GM10847 (cell line): ENCODE data around the gene CENPP.

Experiments
- POLR2A ChIP-seq: IDR thresholded peaks from 2 replicates; pipeline ENCODE4 v1.6.1; 2011; ENCODE audit not compliant: insufficient read length; ENCODE audit errors: extremely low read depth

The CENPP gene

GRCh38 chr9:92298036-92298435, 27.7 kb upstream of the CENPP start:
- no peak for TF ChIP-seq POLR2A

DNA sequence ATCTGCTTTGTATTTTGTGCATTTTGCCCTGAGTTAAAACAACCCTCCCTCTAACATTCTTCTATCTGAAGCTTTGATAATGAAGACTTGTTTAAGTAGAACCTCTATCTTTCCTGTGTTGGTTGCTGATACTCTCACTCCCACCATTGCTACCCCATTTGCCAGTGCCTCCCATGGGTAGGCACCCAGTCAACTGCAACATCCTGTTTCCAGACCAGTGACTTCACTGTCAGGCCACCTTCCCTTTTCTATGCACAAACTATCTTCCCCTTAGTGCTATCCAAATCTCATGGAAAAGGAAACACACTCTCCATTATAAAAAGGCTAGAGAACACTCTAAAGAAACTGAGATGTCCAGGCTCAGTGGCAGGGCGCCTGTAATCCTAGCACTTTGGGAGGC, 26.6 kb upstream of the CENPP start:
- no peak for TF ChIP-seq POLR2A

GRCh38 chr9:92300936-92301335, 24.8 kb upstream of the CENPP start:
- no peak for TF ChIP-seq POLR2A

DNA sequence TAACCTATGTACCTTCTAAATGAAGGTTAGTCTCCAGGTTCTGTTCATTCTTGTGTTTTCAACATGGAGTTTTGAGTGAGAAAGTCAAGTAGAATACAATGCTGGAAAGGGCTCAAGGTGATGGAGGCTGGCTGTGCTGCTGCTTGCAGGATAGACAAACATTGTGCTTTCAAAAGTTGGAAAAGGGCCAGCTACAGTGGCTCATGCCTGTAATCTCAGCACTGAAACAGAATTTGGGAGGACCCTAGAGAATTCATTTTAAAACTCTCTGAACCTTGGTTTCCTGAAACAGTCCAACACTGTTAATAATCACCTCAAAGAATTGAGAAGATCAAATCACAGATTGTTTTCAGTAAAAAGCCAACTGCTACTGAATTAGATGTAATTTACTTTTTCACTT, 16.9 kb upstream of the CENPP start:
- TF ChIP-seq POLR2A: no peak

GRCh38 chr9:92310562-92310961, 15.2 kb upstream of the CENPP start:
- no peak for TF ChIP-seq POLR2A

- no peak for TF ChIP-seq POLR2A
Measured at GRCh38 chr9:92312887-92313623, 12.7 kb upstream of the CENPP start.

DNA sequence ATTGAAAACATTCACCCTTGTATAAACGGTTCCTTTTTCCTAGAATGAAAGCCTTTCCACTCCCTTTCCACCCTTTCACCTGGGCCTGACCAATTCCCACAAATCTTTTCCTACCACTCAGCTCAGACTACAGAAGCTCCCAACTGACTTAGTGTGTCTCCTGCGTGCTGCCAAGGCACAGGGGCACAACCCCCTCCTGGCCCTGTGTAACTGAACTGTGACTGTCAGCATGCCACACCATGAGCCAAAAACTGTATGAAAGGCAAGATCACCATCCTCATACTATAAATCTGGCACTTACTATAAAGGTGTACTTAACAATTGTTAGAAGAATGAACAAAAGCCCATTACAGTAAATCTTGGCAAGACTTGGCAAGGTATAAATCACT, 12.1 kb upstream of the CENPP start:
- TF ChIP-seq POLR2A: no peak

DNA sequence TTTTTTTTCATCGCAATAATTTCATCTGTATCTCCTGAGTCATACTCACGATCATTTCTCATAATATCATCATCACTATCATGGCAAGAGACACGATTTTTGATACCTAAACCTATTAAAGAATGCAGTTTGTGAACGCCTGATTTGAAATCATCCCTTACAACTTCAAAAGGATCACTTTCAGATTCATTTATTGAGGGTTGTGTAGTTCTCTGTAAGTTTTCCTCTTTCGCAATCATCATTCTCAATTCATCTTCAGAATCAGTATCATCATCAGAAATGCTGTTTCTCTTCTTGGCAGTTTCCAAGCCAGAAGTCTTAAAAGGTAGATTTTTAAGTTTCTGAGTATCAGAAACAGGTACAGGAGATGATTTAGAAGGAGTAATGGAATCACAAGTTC, 10.3 kb upstream of the CENPP start:
- TF ChIP-seq POLR2A: no peak

DNA sequence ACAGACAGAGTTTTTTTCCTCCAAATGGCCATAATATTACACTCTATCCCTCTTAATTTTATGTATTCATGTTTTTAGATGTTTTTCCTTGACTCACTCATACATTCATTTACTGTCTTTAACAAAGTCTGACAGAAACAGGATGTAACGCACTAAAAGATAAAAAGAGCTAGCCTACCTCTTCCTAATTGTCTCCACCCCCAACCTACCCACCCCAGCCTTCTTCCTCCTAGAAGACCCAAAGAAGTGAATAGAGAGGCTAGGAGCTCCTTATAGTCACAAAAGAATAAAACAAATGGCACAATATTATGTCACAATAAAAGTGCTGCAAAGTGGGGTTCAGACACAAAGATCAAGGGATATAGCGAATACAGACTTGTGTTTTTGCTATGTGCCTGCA, 1.3 kb upstream of the CENPP start:
- TF ChIP-seq POLR2A: no peak

DNA sequence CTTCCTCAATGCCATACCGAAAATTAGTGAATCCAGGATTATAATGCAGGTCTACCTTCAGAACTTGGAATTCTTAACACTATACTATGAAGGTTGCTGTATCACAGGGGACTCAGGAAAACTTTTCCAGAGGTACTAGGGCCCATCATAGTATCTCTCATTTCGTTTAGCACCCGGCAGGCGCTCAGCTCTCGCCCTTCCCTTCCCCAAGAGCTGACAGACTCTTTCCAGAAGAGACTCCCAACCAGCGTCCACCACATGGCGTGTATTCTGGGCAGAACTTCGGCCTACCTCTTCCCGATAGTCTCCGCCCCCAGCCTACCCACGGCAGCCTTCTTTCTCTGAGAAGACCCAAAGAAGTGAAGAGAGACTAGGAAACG, 874 bp upstream of the CENPP start:
- TF ChIP-seq POLR2A: no peak

GRCh38 chr9:92325991-92326500, 293 bp downstream of the CENPP start:
- peak; percentile 92 for TF ChIP-seq POLR2A

- TF ChIP-seq POLR2A: no peak
Measured at GRCh38 chr9:92327283-92327850, 1.6 kb downstream of the CENPP start.

DNA sequence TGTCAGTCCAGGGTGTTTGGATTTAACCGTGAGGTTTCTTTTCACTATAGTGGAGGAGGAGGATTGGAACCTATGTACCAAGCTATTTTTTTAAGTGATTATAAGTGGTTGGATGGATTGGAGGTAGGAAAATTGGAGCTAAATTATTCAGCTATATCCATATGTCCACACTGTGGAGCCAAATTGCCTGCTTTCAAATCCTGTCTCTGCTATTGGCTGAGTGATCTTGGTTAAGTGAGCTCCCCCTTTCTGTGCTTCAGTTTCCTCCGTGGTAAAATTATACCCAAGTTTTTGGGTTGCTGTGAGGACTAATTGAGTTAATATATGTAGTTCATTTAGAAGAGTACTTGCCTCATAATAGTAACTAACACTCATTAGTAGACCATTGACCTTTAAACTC, 2.5 kb downstream of the CENPP start:
- no peak for TF ChIP-seq POLR2A

DNA sequence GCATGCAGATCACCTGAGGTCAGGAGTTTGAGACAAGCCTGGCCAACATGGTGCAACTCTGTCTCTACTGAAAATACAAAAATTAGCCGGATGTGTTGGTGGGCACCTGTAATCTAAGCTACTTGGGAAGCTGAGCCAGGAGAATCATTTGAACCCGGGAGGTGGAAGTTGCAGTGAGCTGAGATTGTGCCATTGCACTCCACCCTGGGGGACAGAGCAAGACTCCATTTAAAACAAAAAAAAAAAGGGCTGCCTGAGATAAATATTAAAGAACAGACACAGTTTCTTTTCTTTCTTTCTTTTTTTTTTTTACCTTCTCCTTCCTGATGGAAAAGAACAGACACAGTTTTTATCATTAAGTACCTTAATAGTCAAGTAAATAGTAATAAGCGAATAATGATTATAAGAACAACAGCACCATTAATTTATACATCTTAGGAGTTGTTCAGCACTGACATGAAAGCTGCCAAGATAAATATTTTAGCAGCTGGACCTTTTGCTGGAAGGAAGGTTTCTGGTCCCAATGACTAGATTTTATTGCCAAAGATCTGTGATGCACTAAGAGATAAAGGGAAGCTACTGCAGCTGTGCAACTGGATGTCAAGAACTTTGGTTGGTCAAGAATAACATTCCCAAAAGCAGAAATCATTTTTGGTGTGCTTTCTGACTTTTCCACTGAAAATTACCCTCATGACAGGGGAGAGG, 7.0 kb downstream of the CENPP start:
- no peak for TF ChIP-seq POLR2A

DNA sequence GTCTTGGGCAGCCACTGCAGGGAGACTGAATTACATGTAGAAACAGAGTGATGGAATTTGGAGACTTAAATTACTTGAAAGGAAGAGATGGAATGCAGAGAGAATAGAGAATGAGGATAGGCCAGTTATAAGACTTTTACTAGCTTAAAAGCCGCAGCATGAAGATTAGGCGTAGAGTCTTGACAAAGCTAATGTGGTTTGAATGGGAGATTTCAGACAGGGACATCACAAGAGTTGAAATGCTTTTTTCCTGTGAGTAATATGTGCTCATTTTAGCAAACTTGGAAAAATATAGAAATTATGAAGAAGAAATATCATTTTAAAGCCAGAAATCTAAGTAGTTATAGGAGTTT, 7.5 kb downstream of the CENPP start:
- TF ChIP-seq POLR2A: no peak

GRCh38 chr9:92341578-92341977, 15.8 kb downstream of the CENPP start:
- no peak for TF ChIP-seq POLR2A

GRCh38 chr9:92342825-92343488, 17.2 kb downstream of the CENPP start:
- TF ChIP-seq POLR2A: no peak

DNA sequence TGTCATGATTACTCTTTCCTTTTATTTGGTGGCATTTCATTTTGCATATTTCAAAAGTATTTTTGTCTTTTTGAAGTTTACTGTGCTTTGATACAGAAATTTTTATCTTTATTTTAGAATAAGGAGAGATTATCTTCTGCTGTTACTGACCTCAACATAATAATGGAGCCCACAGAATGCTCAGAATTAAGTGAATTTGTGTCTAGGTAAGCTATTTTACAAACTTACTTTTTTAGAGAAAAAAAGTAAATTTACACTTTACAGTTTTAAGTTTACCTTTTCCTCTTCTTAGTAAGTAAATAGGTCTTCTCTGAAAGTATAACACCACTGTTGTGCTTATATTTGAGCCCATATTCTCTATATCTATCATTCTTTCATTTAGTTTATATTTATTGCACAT, 19.8 kb downstream of the CENPP start:
- TF ChIP-seq POLR2A: no peak
